HuH-7.5 (cell line): ENCODE data around the gene KAT2A.
A peak's percentile ranks its signal among the peaks of the same experiment; 100 is the strongest.

Experiments
- DNase-seq: peaks from one replicate; pipeline ENCODE4 v3.0.0; 2011; ENCODE audit warnings: low spot score

The KAT2A gene

DNA sequence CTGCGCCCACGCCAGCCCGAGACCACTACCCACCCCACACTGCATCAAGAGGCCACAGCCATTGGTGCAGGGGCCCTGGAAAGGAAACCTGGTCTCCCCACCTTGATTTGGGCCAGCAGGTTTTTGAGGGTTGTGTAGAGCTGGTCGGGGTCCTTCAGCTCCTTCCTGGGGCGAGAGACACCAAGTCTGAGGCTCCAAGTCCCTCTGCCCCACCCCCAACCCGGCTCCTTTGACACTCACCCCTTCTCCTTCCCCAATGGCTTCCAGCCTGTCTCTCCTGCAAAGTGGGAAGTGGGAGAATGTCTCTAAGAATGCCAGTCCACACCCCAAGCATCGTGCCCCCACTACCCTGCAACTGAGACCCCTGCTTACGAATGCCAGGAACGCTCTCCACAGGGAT, 7.0 kb downstream of the KAT2A start:
- DNase-seq: no peak

DNA sequence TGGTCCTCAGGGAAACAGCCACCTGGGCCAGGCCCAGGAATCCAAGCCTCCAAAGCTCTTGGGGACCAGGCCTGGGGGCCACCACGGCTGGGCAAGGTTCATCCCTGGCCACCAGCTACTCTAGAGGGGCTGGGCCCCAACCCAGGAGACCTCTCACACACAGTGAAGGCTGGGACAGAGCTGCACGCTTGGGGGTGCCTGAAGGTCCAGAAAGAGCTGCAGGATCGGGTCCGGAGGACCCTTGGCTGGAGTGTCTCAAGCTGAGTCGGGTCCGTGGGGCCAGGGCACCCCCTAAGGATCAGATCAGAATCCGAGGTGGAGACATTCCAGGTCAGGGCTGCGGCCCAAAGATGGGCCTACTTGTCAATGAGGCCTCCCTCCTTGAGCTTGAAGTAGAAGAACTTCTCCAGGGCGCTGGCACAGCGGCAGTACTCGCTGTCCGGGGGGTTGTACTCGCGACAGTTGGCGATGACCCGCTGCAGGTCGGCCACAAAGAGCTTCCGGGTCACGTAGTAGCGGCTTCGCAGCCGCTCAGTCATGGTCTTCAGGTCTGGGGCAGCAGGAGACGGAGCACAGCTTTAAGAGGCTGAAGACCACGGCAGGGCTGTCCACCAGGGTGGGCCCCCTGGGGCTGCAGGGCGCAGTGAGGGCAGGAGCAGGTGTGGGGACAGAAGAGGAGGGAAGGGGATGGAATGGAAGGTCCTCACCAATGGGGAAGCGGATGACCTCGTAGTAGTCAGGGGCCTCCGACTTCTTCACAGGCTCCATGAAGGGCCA, 7.7 kb downstream of the KAT2A start:
- no peak for DNase-seq

DNA sequence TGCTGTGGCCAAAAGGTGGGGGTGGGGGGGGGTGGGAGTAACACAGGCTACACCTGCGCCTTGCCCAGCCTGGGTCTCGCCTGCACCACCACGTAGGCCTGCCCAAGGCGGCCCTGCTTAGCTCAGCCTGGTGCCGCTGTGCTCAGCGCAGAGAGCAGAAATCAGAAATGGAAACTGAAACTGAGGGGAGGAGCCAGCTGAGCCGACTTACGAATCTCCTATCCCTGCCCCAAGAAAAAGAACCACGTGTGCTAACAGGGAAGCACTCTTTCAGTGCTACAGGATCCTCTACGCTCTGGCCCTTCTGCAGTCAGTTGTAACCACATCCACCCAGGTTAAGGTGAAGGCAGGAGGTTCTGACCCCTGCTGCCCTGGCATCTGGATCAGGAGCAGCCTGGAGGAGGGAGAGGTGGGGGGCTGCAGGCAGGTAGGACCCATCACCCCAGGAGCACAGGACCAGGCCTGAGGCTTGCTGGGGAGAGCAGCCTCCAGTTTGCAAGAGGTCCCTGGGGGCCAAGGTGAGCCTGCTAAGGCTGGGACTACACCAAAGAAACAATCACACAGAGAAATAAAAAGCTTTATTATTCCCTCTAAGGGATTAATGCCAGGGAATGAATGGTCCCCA, 8.5 kb downstream of the KAT2A start, which contains the start of gene DHX58:
Gene DHX58, minus strand, starts transcription at position 163 of the 625 bp plus-strand sequence. CDS start 822 bp downstream, outside the sequence.
- DNase-seq: no peak

DNA sequence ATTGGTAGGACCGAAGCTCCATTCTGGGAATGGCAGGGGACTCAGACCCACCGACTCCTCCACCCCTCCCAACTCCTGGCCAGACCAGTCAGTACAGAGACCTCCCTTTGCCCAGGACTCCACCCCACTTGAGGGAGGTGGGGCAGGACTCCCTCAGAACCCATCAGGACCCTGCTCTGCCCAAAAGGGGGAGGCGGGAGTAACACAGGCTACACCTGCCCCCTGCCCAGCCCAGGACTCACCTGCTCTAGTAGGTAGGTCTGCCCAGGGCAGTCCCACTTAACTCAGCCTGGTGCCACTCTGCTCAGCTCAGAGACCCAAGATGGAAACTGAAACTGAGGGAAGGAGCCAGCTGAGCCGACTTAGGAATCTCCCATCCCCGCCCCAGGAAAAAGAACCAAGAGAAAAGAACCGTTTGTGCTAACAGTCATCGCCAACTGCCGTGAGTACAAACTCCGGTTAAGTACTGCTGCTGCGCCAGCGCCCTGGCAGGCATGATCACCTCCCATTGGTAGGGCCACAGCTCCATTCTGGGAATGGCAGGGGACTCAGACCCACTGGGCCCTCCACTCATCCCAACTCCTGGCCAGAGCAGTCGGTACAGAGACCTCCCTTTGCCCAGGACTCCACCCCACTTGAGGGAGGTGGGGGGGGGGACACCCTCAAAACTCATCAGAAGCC, 9.2 kb downstream of the KAT2A start:
- no peak for DNase-seq

DNA sequence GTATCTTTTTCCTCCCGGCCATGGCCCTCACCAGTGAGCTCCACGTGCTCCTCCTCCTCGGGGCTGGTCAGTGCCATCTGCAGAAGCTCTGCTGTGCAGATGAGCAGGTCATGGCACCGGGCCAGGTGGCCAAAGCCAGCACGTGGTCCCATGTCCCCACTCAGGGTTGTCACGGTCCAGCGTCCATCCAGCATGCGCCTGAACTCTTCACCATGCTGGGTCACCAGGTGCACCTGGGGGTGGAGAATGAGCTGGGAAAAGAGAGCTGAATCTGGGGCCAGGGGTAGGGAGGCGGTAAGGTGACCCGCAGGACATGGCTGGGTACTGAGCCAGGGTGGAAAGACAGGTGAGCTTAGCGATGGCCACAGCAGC, 9.9 kb downstream of the KAT2A start:
- DNase-seq: no peak

DNA sequence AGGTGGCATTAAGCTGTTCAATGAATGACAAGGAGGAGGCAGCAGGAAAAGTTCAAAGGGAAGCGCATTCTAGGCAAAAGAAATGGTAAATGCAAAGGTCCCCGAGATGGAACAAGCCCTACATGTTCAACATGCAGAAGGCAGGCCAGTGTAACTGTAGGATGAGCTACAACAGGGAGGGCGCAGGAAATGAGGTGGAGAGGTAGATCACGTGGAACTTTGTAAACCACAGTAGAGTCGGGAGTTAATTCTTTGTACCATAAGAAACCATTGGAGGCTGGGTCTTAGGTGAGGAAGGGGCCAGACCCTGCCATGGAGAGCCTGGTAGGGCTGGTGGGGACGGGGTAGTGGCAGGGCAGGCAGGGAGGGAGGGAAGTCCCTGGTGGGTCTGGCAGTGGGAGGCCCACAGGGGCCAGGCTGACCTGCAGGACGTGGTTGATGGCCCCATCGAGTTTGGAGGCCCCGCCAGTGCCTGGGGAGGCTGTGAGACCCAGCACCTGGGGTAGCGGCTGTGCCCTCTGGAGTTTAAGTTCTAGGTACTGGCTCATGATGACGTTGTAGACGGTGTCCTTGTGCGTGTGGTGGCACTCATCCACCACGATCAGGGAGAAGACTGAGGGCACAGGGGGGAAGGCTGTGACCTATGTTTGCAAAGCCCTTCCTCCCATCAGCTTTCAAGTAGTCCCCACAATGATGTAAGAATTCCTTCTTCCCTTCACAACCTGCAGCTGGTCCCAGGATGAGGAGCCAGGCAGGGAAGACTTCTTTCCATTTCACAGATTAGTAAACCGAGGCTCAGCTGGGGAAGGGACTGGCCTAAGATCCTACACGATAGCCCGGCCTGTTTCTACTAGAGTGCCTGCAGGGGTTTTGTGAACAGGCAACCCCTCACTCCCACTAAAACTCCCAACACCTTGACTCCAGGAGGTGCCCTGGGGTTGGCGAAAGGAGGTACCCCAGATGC, 10.6 kb downstream of the KAT2A start:
- no peak for DNase-seq

DNA sequence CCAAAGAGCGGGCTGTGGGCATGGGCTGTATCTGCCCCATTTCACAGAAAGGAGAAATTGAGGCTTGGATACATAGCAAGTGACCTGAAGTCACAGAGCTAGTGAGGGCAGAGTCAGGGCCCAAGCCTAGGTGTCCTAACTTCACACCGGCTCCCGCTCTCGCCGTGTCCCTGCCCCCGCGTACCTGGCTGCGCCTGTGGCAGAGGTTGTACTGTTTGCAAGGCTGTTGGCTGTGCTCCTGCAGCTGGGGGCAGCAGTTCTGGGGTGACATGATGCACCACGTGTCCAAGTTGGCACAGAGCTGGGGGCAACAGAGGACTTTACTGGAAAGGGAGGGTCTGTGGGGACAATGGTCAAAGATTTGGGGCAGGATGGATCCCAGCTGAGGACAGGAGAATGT, 12.1 kb downstream of the KAT2A start:
- no peak for DNase-seq

DNA sequence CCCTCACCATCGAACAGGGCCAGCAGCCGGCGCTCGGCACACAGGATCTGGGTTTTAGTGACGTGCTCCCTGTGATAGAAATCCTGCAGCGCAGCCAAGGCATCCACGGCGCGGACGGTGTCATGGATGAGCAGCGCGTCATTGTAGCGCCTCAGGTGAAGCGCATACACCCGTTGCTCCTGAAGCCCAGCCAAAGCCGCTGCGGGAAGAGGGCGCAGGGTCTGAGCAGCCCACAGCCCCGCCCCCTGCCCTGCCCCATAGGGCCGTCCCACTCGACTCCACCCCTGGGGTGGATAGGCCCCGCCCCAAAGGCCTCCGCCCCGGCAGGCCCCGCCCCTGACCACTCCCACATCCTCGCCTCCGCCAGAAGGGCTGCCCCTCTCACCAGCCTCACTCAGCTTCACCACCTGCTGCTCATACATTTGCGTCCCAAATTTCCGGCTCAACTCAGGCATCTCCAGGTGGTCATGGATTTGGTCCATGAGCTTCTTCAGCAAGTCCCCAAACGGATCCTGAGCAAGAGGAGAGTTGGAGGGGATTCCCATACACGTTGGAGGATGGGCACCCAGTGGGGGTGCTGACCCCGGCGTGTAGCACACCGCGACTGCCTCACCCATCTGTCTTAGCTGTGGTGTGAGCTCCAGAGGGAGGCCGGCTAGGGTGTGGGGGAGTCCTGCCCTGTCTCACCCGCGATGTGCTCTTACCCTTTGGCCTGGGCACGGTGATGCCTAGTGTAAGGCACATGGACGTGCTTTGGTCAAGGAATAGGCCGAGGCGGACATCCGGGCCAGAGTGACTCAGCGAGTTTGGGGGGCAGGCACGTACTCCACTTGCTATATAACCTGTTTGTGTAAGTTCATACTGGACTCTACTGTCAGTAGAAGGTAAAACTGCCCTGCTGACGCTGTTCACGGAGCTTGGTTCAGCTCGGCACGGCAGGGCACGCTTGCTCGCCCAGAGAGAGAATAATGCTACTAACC, 13.3 kb downstream of the KAT2A start:
- DNase-seq: no peak

DNA sequence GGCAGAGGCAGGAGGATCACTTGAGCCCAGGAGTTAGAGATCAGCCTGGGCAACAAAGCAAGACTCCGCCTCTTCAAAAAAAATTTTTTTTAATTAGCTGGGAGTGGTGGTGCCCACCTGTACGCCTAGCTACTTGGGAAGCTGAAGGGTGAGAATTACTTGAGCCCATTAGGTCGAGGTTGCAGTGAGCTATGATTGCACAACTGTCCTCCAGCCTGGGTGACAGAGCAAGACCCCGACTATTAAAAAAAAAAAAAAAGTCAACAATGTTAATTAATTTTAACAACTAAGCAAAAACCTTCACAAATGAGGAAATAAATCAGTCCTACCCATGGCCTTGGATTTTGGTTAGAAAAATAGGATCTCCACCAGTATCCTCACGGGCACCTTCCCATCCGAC, 14.0 kb downstream of the KAT2A start:
- DNase-seq: no peak

DNA sequence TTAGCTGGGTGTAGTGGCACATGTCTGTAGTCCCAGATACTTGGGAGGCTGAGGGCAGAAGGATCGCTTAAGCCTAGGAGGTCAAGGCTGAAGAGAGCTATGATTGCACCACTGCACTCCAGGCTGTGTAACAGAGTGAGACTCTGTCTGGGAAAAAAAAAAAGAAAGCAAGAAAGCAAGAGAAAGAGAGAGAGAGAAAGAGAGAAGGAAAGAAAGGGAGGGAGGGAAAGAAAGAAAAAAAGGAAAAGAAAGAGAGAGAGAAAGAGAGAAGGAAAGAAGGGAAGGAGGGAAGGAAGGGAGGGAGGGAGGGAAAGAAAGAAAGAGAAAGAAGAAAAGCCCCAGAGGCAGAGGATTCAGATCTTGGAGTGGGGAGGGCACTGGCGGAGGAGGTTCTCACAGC, 15.2 kb downstream of the KAT2A start:
- DNase-seq: no peak

DNA sequence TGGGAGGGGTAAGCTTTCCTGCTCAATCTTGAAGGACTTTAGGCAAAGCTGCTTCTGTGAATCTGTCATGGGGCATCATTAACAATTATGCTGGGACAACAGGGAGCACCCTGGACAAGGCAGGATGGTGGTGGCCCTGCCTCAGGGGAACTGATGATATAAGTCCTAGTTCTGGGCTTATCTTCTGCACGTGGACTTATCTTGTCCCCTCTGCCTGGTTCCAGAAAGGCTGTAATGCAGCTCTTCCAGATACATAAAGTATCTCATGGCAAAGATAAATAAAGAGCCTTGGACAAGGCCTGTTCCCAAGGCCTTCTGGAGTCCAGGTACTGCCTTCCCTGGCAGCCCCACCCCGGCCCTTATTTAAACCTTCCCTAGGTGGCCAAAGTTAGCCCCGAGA, 16.9 kb downstream of the KAT2A start:
- no peak for DNase-seq

DNA sequence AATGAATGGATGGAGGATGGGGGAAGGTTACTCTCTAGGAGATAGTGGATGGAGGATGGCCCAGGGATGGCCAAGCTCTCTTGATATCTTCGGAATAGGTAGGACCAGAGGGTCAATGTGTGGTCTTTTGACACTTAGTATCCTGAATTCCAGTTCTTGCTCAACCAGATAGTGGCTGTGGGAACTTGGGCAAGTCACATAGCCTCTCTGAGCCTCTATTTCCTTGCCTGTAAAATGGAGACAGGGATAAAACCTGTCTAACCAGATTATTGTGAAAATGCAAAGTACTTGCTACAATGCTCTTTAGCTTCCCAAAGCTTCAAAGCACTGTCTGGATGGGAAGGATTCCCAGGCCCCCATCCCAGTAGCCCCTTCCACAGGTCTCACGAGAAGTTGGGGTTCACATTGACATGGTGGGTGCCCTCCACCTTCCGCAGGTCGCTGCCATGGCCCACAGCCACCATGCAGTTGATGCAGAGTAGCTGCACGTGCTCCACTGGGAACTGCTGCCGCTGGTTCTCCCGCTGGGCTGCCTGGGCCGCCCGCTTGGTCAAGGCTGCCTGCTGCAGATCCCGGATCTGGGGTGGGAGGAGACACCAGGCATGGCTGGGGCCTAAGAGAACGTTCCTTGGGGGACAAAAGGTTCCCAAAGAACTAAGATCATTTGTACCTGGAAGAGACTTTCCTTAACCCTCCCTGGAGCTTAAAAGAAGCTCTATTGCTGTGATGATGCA, 17.8 kb downstream of the KAT2A start:
- no peak for DNase-seq

DNA sequence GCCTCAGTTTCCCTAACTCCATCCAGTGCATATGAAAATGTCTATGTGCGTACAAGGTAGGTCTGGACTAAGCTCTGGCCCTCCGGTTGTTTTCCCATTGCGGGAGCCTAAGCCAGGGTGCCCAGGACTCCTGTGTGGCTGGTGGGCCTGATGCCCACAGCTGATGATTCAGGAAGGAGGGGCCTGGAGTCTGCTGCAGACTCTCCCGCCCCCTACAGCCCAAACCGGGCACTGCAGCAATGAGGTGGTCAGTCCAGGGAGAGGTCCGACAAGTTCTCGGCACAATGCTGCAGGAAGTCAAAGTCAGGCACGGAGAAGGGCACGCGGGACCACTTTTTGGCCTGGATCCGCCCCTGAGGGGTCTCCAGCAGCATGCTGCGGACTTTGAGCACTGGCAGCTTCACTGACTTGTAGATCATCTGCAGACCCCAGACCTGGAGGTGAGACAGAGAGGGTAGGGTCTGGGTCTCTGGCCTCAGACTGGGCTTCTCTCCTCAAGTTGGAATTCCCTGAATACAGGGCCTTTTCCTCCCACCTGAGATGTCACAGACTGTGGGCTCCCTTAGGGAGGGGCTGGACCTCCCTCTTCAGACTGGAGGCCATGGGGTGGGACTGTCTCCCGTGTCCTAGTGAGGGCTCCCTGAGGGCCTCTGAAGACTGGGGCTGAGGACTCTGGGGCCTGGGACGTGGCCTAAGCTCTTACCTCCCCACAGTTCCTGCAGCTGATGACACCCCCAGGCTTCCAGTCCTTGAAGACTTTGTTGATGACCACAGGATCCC, 19.5 kb downstream of the KAT2A start:
- DNase-seq: peak; percentile 95

DNA sequence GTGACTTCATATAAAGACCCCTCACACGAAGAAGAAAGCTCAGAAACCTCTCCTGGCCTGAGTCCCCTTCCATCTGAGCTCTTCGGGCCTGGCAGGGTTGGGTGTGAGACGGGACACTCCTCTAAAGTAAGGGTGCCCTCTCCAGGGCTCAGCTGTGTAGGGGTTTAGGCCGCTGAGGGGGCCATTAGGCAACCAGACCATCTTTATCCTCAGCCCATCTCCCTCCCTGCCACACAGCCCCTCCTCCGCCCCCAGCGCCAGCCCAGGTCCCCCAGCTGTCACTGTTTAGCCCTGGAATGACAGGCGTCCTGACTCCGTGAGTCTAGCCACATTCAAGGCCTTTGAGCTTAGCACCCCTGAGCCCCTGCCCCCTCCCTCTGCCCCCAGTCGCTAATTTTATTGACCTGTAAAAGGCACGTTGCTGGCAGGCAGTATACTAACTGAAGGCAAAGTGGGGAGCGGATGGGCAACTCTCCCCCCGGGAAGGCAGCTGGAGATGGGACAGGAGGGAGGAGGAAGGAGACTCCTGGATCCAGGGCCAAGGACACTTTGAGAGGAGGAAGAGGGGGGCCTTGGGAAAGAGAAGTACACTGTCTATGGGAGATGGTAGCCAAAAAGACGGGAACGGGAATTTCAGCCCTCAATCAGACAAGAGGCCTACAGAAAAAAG, 22.3 kb downstream of the KAT2A start:
- no peak for DNase-seq

DNA sequence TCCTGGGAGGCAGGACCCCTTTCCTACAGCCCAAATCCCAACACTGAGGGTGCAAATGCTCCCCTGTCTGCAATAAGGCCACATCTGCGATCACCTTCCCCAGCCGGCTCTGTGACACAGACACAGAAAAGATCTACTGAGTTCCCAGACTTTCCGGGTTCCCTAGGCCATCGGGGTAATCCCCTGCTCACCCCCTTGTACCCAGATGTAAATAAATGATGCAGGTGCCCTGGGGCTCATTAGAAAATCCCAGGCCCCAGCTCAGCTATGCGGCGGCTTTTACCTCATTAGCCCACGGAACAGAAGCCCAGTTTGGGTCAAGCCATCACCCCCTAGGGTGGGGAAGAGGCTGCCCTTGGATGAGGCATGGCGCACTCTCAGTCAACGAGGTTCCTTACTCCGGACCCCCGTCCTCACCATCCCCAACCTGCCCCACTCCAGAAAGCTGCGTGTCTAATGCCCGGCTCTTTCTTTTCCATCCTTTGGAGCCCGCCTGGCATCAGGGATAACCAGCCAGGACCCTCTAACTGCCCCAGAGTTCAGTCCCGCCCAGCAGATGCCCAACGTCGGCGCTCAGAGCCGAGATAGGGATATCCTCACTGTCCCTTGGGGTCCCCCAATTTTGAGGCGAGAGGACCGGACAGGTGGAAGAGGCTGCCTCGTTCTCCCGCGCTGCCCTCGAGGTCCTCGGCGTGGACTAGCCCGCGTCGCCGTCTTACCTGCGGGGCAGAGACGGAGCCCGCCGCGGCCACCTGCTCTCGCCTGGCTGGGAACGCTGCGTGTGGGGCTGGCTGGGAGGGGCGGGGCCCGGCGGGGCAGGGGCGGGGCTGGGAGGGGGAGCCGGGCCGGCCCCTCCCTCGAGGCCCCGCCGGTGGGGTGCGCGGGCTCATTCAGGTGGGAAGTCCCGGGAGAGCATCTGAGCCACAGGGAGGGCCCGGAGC, 23.2 kb downstream of the KAT2A start, which contains the start of gene ZNF385C:
Gene ZNF385C, minus strand, starts transcription at position 783 of the 941 bp plus-strand sequence. CDS start 35,417 bp downstream, outside the sequence.
- DNase-seq: peak; percentile 59

DNA sequence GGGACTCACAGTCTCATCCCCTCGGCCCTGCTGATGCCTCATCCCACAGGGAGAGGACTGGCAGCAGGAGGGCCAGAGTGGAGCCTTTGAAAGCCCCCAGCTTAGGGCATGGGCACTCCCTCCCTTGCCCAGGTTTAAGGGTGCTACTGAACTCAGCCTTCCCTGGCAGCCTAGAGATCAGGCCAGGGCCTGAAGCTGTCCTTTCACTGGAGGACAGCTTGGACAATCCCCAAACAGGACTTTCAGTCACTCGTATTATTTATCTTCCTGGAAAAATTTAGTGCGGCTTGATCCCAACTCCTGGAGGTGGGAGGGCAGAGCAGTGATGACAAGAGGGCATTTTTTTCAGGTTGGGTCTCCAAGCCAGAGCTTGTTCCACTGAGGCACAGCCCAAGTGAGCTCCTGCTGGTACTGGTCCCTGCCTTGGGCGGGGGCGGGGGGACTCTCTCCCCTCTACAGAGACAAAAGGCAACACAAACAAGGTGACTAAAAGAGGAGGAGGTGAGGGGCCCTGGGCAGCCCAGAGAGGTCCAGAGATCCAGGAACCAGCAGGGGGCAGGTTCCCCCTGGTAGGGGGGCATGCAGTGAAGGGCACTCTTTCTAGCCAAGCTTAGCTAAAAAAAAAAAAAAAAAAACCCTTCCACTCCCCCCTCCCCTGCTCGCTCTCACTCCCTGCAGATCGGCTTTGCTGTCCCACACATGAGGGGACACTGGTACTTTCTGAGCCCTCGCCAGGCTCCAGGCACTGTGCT, 24.6 kb downstream of the KAT2A start:
- DNase-seq: no peak
